Esophagus muscularis mucosa (tissue), 4 donors: Measurements from ENCODE around the gene MRNIP.

Experiments used
- CTCF ChIP-seq, 3 experiments: fragments of 200-600 bp in 2 of 3; fragments of 450-650 bp in 1 of 3; sonication (generic) in 2 of 3; IDR thresholded peaks; one replicate each; pipeline ENCODE4 v1.5.1; 2017 to 2019; ENCODE audit warnings: antibody characterized with exemption in 3 of 3, mild to moderate bottlenecking in 2 of 3, moderate library complexity in 1 of 3
- EP300 ChIP-seq: sonication (generic); formaldehyde crosslinking; IDR thresholded peaks from one replicate; pipeline ENCODE4 v1.6.1; 2017; ENCODE audit warnings: antibody characterized with exemption
- POLR2A ChIP-seq: fragments of 450-650 bp; IDR thresholded peaks from one replicate; pipeline ENCODE4 v1.6.1; 2017; ENCODE audit warnings: antibody characterized with exemption, moderate library complexity, mild to moderate bottlenecking, low read depth
- POLR2AphosphoS5 ChIP-seq, 2 donors: sonication (generic); formaldehyde crosslinking; IDR thresholded peaks; one replicate each; pipeline ENCODE4 v1.6.1; 2017; ENCODE audit warnings: antibody characterized with exemption in 2 of 2

GRCh38 chr5:179805070-179805528 is 53.5 kb downstream of the MRNIP start:
- TF ChIP-seq CTCF (IDR thresholded peaks at IDR 0.05): no peak
- no peak for TF ChIP-seq POLR2A
- no peak for TF ChIP-seq POLR2AphosphoS5 (IDR thresholded peaks at IDR 0.05)
- no peak for TF ChIP-seq EP300
